ENCODE data around the gene RGS13. TPM values are rescaled to one million over a fixed set of nuclear protein-coding genes. Genes with fewer than 3 reads are reported as not detected.

RGS13 gene, protein sequence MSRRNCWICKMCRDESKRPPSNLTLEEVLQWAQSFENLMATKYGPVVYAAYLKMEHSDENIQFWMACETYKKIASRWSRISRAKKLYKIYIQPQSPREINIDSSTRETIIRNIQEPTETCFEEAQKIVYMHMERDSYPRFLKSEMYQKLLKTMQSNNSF
- total RNA-seq, result 3.4 TPM

DNA sequence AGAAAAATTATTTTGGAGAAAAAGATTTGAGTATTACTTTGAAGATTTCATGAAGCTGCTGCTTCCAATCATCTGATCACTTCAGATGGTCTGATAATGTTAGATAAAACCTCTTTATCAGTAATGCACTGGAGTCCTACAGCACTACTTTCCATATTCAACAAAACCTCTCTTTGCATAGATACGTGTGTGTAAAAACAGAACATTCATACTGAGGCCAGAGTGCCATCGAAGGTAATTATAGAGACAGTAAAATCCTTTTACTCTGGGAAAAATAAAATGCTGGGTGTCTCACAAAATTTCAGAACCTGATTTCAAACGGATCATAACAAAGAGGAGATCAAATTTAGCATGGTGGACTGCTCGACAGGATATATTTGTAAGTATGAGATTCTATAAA lies at the start of gene RGS13:
TSS of gene RGS13 (plus strand) at position 209 of the 400 bp plus-strand sequence. CDS start 8,188 bp downstream, outside the sequence.
- no peak for DNase-seq (ENCODE audit: low spot score)

DNA sequence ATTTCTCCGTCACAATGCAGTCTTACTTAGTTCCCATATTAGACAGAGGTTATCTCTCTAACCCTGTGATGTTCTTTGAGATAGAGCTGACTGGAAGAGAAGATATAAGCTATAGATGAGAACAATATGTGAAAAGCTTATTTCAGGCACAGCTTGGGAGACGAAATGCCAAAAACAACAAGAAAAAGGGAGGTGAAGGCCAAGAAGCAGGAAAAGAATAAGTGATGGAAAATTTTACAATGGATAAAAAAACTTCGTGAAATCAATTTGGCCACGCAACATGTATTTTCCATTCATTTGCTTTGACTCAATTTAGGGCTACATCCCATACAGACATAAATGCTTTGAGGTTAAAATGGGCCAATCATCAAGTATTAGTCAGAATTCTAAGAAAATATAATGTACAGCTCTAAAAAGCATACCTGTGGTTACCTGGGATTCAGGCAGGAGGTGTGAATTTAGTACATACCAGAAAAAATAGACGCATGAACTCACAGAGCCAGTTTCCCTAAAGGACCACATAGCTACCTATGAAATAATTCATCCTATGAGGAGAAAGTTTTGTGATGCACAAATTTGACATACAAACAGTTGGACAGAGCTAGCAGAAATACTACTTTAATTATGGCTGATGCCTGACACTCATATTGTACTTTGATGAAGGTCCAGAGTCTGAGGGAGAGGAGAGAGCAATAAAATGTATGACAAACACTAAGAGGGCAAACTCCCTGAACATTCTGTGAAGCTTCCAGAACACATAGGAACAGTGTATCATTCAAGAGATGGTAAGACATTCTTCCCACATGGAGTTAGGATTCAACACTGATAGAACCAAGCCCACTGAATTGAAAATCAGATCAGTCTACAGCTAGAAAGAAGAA lies 48.3 kb upstream of the RGS13 start:
- no peak for DNase-seq (ENCODE audit: low spot score)

DNA sequence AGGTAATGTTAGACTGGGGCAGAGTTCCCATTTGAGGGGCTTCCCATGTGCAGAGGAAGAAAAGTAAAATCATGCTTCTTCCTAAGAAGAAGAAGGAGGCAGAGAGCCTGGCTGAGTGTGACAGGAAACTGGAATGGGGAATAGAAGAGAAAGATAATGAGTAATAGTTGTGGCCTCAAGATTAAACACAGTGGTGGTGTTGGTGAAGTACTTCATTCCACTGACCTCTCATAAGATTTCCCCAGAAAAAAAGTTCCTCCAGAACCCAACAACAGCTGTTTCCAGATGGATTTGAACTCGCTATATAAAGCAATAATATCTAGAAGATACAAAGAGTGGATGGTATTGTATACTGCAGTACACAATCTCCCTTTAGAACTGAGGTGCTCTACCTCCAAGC lies 47.4 kb upstream of the RGS13 start:
- DNase-seq (ENCODE audit: low spot score), result no peak

DNA sequence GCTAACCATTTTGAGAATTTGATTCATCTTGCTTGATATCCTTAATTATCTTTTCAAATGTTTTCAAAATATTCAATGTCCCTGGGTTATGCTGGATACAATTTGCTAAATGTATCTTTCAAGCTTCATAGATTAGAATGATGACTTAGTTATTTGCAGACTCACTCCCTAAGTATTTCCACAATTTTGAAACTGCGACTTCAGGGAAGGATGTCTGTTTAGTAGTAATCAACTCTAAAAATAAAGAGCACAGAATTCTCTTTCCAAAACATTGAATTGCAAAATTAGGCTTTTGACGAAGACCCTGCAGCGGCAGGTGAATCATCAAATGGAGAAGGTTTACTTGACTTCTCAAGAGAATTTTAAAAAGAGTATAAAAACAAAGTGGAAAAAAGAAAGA lies 46.1 kb upstream of the RGS13 start:
- DNase-seq (ENCODE audit: low spot score), result no peak

DNA sequence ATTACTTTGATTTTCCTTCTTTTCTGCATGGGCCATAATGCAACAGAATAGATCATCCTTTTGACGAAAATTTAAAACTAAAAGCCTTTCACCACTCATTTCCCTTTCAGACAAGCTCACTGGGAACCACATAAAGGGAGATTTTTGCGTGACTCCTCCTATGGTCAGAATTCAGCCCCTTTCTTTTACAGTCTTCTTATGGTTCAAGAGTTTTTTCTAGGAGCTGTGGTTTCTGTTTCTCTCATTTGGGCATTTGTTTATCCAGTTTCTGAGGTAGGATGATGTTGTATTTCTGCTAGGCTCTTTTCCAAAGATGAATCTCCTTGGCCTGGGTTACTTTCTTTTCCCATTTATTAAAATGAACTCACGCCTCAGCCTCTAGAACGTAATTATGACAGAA lies 43.4 kb upstream of the RGS13 start:
- DNase-seq (ENCODE audit: low spot score), result no peak

DNA sequence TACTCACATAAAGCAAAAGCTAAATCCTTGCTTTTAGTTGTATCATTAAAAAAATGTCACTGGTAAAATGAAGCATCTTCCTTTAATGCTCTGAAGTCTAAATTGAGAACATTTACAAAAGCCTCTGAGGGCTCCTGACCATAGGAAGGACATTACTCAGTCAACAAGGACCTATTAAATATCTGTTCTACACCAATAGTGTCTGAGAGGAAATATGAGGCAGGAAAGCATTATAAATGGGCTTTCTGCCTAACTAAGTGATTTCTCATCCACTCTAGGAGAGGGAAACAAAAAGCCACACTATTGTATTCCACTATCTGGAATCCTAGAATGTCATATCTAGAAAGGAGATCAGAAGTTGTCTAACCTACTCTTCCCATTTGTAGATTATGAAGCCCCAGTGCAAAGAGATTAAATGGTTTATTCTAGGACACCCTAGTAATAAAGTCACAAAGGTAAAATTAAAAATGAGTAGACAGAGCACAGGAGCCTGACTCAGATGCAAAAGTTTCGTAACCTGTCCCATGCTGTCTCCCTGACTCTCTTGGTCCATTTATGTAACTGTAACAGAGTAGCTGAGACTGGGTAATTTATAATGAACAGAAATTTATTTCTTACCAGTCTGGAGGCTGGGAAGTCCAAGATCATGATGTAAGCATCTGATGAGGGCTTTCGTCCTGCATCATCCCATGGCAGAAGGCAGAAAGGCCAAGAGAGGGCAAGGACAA lies 42.8 kb upstream of the RGS13 start:
- DNase-seq (ENCODE audit: low spot score), result no peak

DNA sequence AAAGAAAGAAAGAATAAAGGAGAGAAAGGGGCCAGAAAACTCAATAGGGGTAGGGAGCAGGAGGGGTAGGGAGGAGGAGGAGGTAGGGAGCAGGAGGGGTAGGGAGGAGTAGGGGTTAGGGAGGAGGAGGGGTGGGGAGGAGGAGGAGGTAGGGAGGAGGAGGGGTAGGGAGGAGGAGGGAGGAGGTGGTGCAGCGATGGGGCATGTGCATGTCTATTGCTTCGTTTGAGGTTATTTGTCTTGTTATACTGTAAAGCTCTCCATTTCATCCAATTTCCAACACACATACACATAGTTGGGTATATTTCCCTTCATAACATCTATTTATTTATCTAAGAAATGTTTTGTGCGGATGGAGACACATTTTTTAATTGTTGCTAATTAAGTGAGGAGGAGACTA lies 40.6 kb upstream of the RGS13 start:
- no peak for DNase-seq (ENCODE audit: low spot score)

DNA sequence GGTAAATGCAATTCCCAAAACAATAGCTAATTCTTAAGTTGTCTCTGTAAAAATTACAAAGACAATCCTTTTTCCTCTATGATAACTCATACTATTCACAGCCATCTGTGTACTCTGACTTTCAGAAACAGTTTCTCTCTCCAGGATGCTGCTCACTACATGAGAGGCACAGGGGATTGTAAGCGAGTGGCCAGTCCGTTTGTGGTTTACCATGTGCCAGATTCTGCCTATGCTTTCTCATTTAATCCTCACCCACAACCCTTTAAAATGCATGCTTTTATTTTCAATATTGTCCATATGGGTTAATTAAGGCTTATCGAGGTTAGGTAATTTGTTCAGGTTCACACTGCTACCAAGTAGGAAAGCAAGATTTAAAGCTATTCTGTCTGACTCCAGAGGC lies 37.4 kb upstream of the RGS13 start:
- DNase-seq (ENCODE audit: low spot score), result no peak

DNA sequence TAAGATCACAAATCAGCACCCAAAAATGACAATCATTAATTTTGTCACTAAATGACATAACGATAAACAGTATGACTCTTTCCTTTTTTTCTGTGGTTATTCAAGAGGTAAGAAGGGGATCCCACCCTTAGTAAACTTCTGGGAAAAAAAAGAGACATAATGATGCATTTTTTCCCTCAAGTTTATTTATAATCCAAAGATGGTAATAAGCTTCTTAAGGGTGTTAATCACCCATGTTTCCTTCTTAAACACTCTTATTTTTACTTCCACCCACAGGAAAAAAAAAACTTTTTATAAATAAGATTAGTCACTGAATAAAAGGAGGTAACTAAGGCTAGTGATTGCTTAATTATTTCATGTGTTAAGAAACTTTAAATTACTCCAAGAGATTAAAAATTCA lies 35.7 kb upstream of the RGS13 start:
- DNase-seq (ENCODE audit: low spot score), result no peak

DNA sequence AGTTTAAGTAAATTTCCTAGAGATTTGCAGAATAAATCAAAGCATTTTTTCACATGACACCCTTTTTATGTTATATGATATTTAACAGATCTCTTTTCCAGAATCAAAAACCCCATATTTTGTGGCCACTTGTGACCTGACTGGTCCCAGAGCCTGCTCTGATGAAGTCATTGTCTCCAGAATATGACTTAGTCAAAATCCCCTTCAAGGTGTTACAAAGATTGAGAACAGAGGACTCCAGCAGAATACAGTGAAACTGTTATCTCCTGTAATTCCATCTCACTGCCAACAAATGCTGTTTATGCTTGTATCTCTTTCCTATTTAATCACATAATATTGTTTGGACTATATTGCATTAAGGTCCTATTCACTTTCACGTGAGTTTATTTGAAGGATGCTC lies 34.8 kb upstream of the RGS13 start:
- DNase-seq (ENCODE audit: low spot score), result no peak

DNA sequence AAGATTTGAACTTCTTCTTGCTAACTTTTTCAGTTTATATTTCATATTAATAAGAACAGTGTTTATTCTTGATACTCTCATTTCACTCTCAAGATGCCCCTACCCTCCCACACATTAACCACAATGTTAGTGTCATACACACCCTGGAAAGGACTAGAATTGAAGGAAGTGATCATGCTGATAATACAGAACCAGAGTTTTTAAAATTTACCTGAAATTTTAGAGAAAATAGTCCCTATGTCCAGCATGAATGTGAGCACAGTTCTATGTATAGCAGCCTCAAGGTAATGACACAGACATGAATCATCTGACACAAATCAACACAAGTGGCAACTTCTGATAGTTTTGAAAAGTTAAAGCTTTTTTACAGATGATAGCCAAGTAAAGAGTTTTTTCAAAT lies 34.4 kb upstream of the RGS13 start:
- no peak for DNase-seq (ENCODE audit: low spot score)

DNA sequence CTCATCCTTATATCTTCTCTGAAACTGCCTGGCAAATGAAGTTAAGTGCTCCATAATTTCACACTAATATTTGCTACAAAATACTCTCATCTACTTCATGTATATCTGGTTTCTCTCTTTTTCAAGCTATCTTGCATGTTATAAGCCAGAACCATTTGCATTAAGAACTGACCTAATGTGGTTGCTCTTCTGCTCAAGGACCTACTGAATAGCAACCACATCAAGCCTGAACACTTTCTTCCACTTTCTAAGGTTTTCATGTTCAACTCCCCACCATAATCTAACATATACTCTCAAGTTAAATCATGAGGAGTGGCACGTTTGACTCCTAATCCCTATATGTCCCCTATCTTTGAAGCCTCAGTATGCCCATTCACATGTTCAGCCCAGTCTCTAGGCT lies 33.2 kb upstream of the RGS13 start:
- DNase-seq (ENCODE audit: low spot score), result no peak

DNA sequence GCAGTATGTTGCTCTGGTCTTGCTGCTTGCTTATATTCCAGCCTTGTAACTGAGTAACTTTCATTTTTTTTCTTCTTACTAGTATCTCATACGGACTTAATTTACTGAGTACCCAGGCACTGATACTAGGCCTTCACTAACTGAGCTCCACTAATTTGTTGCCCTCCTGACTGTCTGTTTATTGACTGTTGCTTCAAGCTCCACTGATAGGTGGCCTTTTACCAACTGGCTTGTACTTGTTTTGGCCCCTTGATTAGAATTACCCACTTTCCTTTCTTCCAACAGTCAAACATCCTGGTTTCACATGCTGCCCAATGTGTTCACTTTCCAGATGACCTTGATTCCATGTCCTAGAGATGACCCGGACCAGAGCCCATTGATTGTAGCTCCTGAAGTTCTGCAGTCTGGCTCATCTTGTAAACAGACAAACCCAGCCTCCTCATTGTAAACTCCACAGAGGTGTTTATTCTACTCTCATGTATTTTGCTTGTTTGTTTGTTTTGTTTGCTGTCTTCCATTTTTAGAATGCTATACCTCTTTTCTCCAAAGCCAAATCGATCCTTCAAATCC lies 32.6 kb upstream of the RGS13 start:
- no peak for DNase-seq (ENCODE audit: low spot score)

DNA sequence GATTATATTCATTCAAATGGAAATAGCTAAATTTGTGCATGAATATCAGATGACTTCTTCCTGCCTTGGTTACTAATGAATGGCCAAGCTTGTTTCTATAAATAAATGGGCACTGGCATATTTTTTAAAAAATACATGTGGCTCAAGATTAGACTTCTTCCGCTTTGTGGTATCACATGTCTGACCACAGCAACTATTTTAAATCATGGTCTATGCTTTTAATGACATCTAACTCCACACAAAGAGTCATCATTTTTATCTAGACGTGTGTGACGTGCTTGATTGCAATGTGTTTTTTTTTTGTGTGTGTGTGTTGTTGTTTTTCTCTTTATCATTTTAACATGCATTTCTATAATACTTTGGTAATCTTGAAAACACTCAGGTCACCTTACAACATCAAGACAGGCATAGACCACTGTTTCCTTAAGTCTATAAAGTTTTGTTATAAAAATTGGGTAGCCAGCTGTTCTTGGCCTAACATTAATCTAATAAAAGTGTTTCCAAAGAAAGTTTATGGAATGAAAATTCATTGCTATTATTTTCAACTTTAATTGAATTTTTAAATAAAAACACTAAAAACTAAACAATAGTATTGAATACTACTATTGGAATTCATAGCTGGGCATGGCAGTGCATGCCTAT lies 30.8 kb upstream of the RGS13 start:
- DNase-seq (ENCODE audit: low spot score), result no peak

DNA sequence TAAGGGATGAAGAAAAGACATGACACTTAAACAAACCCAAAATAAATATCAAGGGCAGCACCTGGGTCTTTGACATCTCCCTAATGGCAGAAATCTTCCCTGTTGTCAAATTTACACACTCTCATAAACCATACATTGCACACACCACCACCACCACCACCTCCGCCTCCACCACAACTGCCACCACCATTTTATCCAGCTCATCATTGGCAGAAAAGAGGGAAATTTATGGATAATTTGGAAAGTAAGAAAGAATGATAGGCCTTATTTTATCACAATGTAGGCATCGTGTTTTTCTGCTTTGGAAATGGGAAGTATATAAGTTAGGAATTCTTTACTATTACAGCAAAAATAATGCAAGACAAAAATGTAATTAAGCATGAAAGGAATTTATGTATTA lies 27.3 kb upstream of the RGS13 start:
- no peak for DNase-seq (ENCODE audit: low spot score)

DNA sequence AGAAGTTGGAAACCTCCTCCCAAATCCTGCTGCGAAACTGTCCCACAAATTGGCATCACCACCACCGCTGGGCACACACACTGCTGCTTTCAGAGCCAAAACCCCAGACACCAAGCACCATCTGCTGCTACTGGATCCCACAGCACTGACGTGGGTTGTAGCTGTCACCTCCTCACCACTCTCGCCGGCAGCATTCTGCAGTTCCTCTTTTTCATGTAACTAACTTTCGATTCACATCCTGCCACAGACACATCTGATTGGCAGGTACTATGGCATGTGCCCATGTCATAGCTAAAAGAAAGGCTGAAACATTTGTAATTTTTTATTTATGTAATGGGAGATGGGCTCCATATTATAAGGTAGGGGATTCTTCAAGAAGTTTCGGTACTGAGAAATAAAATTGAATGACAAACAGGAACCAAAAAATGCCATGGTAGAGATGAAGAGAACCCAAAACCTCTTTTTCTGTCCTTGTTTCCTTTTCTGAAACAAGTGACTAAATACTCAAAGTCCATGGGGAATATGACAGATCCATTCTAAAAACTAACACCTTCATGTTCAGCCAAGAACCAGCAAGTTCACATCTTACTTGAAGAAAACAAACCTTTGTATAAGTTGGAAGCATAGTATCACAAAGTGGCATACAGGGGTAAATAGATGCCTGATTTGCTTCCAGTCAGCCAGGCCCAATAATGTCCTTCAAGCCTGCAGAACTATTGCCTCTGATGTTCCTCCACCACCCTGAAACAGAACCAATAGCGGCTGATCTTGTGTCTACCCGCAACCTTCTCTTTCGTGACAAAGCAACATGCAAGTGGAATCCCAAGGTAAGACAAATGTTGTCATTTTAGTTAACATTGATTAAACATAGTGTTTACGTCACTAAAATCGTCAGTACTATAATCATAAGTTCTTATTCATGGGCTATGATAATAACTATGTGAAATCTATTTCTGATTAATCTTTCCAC lies 26.6 kb upstream of the RGS13 start:
- DNase-seq (ENCODE audit: low spot score), result peak; percentile 64

DNA sequence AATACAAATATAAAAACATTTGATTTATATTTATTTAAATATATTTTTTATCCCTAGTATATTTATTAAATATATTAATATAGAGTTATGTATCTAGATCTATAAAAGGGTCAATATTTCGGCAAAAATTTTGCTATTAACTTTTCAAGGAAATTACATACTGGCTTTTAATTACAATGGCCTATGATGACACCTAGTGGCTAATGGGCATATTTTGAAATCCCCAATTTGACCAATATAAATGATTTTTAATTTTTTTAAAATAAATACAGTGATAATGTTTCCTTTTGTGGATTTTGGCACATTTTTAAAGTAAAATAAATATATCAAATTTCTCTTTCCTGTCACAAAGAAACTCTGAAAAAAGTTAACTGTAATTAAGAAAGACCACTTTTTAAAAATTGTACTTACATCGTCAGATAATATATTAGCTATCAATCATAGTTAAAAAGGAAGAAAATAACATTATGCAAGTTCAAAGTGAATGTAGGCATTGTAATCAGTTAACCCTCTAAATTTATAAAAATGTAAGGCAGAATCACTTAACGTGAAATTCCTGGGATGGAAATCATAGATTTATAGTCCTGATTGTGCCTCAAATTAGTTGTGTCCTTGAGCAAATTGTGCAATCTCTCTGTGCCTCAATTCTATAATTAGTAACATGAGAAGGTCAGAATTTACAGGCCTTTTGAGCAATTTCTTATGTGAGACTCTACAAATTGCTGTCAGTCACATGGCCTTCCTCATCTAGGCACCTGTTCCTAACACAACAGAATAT lies 25.6 kb upstream of the RGS13 start:
- DNase-seq (ENCODE audit: low spot score), result no peak

DNA sequence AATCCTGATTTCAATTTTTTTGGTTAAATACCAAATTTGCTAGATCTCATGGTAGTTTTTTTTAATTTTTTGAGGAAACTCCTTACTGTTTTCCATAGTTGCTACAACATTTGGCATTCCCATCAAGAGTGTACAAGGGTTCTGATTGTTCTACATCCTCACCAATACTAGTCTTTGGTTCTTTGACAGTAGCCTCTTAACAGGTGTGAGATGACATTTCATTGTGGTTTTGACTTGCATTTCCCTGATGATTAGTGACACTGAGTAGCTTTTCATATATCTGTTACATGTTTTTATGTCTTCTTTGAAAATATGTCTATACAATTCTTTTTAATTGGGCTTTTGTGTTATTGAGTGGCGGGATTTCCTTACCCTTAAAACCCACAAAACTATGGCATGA lies 20.9 kb upstream of the RGS13 start:
- no peak for DNase-seq (ENCODE audit: low spot score)

DNA sequence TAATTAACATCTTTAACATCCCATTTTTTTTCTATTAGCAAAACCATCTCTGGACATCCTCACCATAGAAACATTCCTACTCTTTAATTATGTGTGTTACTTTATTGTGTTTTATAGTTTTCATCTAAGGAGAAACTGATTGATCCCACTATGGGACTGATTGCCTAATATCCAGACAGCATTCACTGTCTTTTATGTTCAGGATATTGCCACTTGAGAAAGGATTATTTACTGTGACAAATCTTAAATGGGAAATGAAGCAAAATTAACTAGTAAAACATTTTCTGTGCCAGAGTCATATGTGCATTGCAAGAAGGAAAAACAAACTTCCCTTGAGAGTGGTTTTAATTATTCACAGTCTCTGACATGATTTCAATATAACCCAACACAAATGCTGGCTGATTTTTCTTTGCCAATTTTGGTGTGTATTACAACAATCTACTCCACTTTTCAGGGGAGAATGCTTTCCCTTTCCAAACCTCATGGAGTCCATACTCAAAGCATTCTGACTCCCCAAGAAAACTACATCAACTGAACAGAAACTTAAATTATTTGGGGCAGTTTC lies 15.8 kb upstream of the RGS13 start:
- no peak for DNase-seq (ENCODE audit: low spot score)

All from mucosa of gallbladder (tissue), 1 donor.